ENCODE measurements around the gene CPXM1.

DNA sequence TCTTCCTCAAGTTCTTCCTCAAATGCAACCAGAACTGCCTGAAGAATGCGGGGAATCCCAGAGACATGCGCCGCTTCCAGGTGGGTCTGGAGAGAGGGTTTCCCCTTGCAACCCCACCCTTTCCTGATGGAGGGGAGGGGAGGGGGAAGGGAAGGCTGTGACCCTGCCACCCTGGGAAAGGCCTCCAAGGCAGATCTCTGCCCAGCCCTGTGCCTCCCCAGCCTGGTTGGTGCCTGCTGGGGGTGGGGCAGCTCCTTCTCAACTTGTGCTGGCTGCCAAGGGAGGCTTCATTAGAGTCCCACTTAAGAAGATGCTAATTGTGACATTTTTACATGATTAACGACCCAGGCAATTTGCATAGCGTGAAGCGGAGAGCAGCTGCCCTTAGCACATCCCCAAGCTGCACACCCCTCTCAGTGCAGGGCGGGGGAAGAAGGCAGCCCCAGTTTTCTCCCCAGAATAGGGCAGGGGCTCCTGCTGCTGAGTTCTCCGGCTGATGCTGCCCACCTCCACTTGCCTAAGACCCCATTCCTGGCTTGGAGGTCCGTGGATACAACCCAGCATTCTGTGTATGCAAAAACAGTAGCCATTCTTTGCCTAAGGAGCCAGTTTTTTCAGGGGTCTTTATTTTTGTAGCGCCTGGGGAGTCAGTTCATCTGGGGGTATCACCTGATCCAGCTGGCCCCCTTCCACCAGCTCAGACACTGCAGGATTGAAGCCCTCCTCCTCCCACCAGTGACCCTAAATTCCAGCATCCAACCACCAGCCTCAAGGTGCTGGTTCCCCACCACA lies 51.7 kb downstream of the CPXM1 start:
- TF ChIP-seq CBX3 (IDR thresholded peaks at IDR 0.05; ENCODE audit: low read depth) (no peak), TCF7L2 (IDR thresholded peaks at IDR 0.05; ENCODE audit: borderline replicate concordance, extremely low read depth, insufficient read depth, insufficient read length) (no peak), EZH2phosphoT487 (IDR thresholded peaks at IDR 0.05; ENCODE audit: borderline replicate concordance) (no peak), EZH2 (IDR thresholded peaks at IDR 0.05) (no peak), CEBPB (IDR thresholded peaks at IDR 0.05; ENCODE audit: low read depth) (no peak), SP1 (IDR thresholded peaks at IDR 0.05; ENCODE audit: low read depth) (no peak), SRF (IDR thresholded peaks at IDR 0.05; ENCODE audit: low read depth) (no peak), RAD21 (IDR thresholded peaks at IDR 0.05; ENCODE audit: low read depth) (no peak)
- TF ChIP-seq, protein P1, sequence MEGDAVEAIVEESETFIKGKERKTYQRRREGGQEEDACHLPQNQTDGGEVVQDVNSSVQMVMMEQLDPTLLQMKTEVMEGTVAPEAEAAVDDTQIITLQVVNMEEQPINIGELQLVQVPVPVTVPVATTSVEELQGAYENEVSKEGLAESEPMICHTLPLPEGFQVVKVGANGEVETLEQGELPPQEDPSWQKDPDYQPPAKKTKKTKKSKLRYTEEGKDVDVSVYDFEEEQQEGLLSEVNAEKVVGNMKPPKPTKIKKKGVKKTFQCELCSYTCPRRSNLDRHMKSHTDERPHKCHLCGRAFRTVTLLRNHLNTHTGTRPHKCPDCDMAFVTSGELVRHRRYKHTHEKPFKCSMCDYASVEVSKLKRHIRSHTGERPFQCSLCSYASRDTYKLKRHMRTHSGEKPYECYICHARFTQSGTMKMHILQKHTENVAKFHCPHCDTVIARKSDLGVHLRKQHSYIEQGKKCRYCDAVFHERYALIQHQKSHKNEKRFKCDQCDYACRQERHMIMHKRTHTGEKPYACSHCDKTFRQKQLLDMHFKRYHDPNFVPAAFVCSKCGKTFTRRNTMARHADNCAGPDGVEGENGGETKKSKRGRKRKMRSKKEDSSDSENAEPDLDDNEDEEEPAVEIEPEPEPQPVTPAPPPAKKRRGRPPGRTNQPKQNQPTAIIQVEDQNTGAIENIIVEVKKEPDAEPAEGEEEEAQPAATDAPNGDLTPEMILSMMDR (IDR thresholded peaks at IDR 0.05 in 2 of 3, conservative IDR thresholded peaks at IDR 0.05 in 1 of 3; ENCODE audit: borderline replicate concordance in 1 of 3, insufficient read depth in 1 of 3, low read depth in 2 of 3, low read length in 2 of 3): no peak
- TF ChIP-seq, protein P2, sequence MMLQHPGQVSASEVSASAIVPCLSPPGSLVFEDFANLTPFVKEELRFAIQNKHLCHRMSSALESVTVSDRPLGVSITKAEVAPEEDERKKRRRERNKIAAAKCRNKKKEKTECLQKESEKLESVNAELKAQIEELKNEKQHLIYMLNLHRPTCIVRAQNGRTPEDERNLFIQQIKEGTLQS (IDR thresholded peaks at IDR 0.05): no peak
- TF ChIP-seq, protein P3, sequence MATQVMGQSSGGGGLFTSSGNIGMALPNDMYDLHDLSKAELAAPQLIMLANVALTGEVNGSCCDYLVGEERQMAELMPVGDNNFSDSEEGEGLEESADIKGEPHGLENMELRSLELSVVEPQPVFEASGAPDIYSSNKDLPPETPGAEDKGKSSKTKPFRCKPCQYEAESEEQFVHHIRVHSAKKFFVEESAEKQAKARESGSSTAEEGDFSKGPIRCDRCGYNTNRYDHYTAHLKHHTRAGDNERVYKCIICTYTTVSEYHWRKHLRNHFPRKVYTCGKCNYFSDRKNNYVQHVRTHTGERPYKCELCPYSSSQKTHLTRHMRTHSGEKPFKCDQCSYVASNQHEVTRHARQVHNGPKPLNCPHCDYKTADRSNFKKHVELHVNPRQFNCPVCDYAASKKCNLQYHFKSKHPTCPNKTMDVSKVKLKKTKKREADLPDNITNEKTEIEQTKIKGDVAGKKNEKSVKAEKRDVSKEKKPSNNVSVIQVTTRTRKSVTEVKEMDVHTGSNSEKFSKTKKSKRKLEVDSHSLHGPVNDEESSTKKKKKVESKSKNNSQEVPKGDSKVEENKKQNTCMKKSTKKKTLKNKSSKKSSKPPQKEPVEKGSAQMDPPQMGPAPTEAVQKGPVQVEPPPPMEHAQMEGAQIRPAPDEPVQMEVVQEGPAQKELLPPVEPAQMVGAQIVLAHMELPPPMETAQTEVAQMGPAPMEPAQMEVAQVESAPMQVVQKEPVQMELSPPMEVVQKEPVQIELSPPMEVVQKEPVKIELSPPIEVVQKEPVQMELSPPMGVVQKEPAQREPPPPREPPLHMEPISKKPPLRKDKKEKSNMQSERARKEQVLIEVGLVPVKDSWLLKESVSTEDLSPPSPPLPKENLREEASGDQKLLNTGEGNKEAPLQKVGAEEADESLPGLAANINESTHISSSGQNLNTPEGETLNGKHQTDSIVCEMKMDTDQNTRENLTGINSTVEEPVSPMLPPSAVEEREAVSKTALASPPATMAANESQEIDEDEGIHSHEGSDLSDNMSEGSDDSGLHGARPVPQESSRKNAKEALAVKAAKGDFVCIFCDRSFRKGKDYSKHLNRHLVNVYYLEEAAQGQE (IDR thresholded peaks at IDR 0.05; ENCODE audit: low read depth): no peak
